ENCODE results near the gene TNRC6B. TPM values are rescaled to one million over a fixed set of nuclear protein-coding genes. Genes with fewer than 3 reads are reported as not detected.

TNRC6B gene
- total and polyA plus RNA-seq, 4 donors = 2.0 to 85.0 (median 46.0) TPM

DNA sequence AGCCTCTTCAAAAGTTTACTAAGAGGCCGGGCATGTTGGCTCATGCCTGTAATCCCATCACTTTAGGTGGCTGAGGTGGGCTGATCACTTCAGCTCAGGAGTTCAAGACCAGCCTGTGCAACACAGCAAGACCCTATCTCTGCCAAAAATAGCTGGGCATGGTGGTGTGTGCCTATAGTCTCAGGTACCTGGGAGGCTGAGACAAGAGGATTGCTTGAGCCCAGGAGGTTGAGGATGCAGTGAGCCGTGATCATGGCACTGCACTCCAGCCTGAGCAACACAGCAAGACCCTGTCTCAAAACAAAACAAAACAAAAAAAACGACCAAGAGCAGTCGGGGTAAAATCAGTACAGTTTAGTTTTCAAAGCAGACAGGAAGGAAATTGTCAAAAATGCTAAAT, 163.9 kb downstream of the TNRC6B start:
- Histone ChIP-seq H3K4me1 (ENCODE audit: control insufficient read depth in 1 of 2, insufficient read depth in 2 of 2, low read length in 2 of 2) (no peaks in the 10 kb centered on the region), H3K27me3 (ENCODE audit: control insufficient read depth in 1 of 2, insufficient read depth in 2 of 2, low read length in 1 of 2) (no peaks in the 10 kb centered on the region), H3K27ac (ENCODE audit: low read depth in 1 of 2, low read length in 2 of 2) (no peak overlapping the region), H3K36me3 (ENCODE audit: control insufficient read depth in 1 of 2, insufficient read depth in 2 of 2, low read length in 1 of 2) (no peaks in the 10 kb centered on the region), H3K9me3 (ENCODE audit: control insufficient read depth, low read length) (no peaks in the 10 kb centered on the region), H3K4me3 (ENCODE audit: low read length in 2 of 2) (no peak overlapping the region)
- intact Hi-C loops (cut with DNase I) = loop anchor here in 1 of 2 donors (10.0 kb wide), 2 partner anchors 297 to 807 kb away; partner anchors contain the start of gene RPS19BP1
- ATAC-seq (ENCODE audit: low FRiP score) (no peak), DNase-seq (no peak)
- WGBS, 2 donors = 45 to 46% methylated on average over 4 of the region's 4 CpGs

GRCh38 chr22:40342521-40342920, 164.8 kb downstream of the TNRC6B start:
- no peaks in the 10 kb centered on the region for H3K9me3 ChIP-seq (ENCODE audit: control insufficient read depth, low read length)
- H3K36me3 ChIP-seq (ENCODE audit: control insufficient read depth in 1 of 2, insufficient read depth in 2 of 2, low read length in 1 of 2) = no peaks in the 10 kb centered on the region
- no peaks in the 10 kb centered on the region for H3K27me3 ChIP-seq (ENCODE audit: control insufficient read depth in 1 of 2, insufficient read depth in 2 of 2, low read length in 1 of 2)
- DNase-seq = no peak
- WGBS, 2 donors = 40 to 54% methylated on average over 9 of the region's 9 CpGs
- no peak for ATAC-seq (ENCODE audit: low FRiP score)
- intact Hi-C loops (cut with DNase I) = loop anchor here in 1 of 2 donors (10.0 kb wide), 2 partner anchors 298 to 808 kb away; partner anchors contain the start of gene RPS19BP1
- H3K27ac ChIP-seq (ENCODE audit: low read depth in 1 of 2, low read length in 2 of 2) = no peak overlapping the region
- no peak overlapping the region for H3K4me3 ChIP-seq (ENCODE audit: low read length in 2 of 2)
- H3K4me1 ChIP-seq (ENCODE audit: control insufficient read depth in 1 of 2, insufficient read depth in 2 of 2, low read length in 2 of 2) = peaks cover 0 to 3% of the 10 kb centered on the region in 2 donors

DNA sequence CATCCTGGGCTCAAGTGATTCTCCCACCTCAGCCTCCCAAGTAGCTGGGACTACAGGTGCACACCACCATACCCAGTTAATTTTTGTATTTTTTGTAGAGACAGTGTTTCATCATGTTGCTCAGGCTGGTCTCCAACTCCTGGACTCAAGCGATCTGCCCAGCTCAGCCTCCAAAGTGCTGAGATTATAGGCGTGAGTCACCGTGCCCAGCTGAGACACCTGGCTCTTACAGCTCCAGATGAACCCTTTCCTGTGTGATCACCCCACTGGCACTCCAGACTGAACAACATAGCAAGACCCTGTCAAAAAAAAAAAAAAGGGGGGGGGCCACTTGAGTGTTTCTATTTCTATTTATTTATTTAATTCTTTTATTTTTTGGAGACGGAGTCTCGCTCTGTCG, 167.5 kb downstream of the TNRC6B start:
- Histone ChIP-seq H3K27me3 (ENCODE audit: control insufficient read depth in 1 of 2, insufficient read depth in 2 of 2, low read length in 1 of 2) (no peaks in the 10 kb centered on the region), H3K4me3 (ENCODE audit: low read length in 2 of 2) (no peak overlapping the region), H3K4me1 (ENCODE audit: control insufficient read depth in 1 of 2, insufficient read depth in 2 of 2, low read length in 2 of 2) (peaks cover 3% of the 10 kb centered on the region in 2 donors), H3K36me3 (ENCODE audit: control insufficient read depth in 1 of 2, insufficient read depth in 2 of 2, low read length in 1 of 2) (no peaks in the 10 kb centered on the region), H3K9me3 (ENCODE audit: control insufficient read depth, low read length) (no peaks in the 10 kb centered on the region), H3K27ac (ENCODE audit: low read depth in 1 of 2, low read length in 2 of 2) (no peak overlapping the region)
- DNase-seq = no peak
- ATAC-seq (ENCODE audit: low FRiP score) = no peak
- WGBS, 2 donors = 71% methylated on average over 6 of the region's 6 CpGs
- intact Hi-C loops (cut with DNase I) = loop anchor here (5.0 to 10.0 kb wide), 3 partner anchors 300 to 813 kb away; partner anchors contain the start of gene RPS19BP1 (in 2 of the 2)

DNA sequence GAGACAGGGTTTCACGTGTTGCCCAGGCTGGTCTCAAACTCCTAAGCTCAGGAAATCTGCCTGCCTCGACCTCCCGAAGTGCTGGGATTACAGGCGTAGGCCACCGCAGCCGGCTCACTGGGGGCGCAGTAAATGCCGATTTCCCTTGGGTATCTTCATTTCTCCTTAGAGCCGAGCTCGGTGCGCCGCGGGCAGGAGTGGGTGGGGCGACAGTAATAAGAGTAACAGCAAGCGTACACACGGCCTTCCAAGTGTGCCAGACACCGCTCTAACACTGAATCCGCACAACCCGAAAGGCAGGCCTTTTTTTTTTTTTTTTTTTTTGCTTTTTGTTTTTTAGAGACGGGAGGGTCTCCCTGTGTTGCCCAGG, 168.1 kb downstream of the TNRC6B start:
- Histone ChIP-seq H3K27ac (ENCODE audit: low read depth in 1 of 2, low read length in 2 of 2) (peak overlapping the region in 1 of 2 donors; percentile 35), H3K9me3 (ENCODE audit: control insufficient read depth, low read length) (no peaks in the 10 kb centered on the region), H3K27me3 (ENCODE audit: control insufficient read depth in 1 of 2, insufficient read depth in 2 of 2, low read length in 1 of 2) (no peaks in the 10 kb centered on the region), H3K4me3 (ENCODE audit: low read length in 2 of 2) (peak overlapping the region; percentile 23 to 34), H3K36me3 (ENCODE audit: control insufficient read depth in 1 of 2, insufficient read depth in 2 of 2, low read length in 1 of 2) (no peaks in the 10 kb centered on the region), H3K4me1 (ENCODE audit: control insufficient read depth in 1 of 2, insufficient read depth in 2 of 2, low read length in 2 of 2) (peaks cover 3% of the 10 kb centered on the region in 2 donors)
- peak; percentile 56 to 80 for DNase-seq
- intact Hi-C loops (cut with DNase I) = loop anchor here (2.0 to 10.0 kb wide), 4 partner anchors 301 to 813 kb away; partner anchors contain the start of gene RPS19BP1 (in 2 of the 2)
- ATAC-seq (ENCODE audit: low FRiP score) = peak; percentile 44
- WGBS, 2 donors = 0 to 1% methylated on average over 20 of the region's 20 CpGs

- peak within 1 kb of the TSS; percentile 6 to 35 for H3K27ac ChIP-seq (ENCODE audit: low read depth in 1 of 2, low read length in 2 of 2)
- H3K27me3 ChIP-seq (ENCODE audit: control insufficient read depth in 1 of 2, insufficient read depth in 2 of 2, low read length in 1 of 2) = no peaks in the 10 kb centered on the region
- intact Hi-C loops (cut with DNase I) = loop anchor here (2.0 to 10.0 kb wide), 4 partner anchors 302 to 814 kb away; partner anchors contain the start of gene RPS19BP1 (in 2 of the 2)
- peak within 1 kb of the TSS; percentile 34 to 42 for H3K4me3 ChIP-seq (ENCODE audit: low read length in 2 of 2)
- 0% methylated on average over 61 to 65 of the region's 65 CpGs for WGBS, 2 donors
- H3K4me1 ChIP-seq (ENCODE audit: control insufficient read depth in 1 of 2, insufficient read depth in 2 of 2, low read length in 2 of 2) = peaks cover 3% of the 10 kb centered on the region in 2 donors
- peak; percentile 93 to 97 for DNase-seq
- ATAC-seq (ENCODE audit: low FRiP score) = peak; percentile 98
- H3K36me3 ChIP-seq (ENCODE audit: control insufficient read depth in 1 of 2, insufficient read depth in 2 of 2, low read length in 1 of 2) = no peaks in the 10 kb centered on the region
- H3K9me3 ChIP-seq (ENCODE audit: control insufficient read depth, low read length) = no peaks in the 10 kb centered on the region
These were observed 168.7 kb downstream of the TNRC6B start, which contains the start of gene ADSL for GRCh38 chr22:40346185-40347118. TSS of gene ADSL (plus strand) at chr22:40346500. CDS start at chr22:40346559, 59 bp downstream.

GRCh38 chr22:40347300-40347699, 169.6 kb downstream of the TNRC6B start:
- intact Hi-C loops (cut with DNase I) = loop anchor here (2.0 to 10.0 kb wide), 4 partner anchors 302 to 815 kb away; partner anchors contain the start of gene RPS19BP1 (in 2 of the 2)
- DNase-seq = no peak
- Histone ChIP-seq H3K36me3 (ENCODE audit: control insufficient read depth in 1 of 2, insufficient read depth in 2 of 2, low read length in 1 of 2) (no peaks in the 10 kb centered on the region), H3K4me3 (ENCODE audit: low read length in 2 of 2) (peak overlapping the region; percentile 34 to 42), H3K9me3 (ENCODE audit: control insufficient read depth, low read length) (no peaks in the 10 kb centered on the region), H3K4me1 (ENCODE audit: control insufficient read depth in 1 of 2, insufficient read depth in 2 of 2, low read length in 2 of 2) (peaks cover 3% of the 10 kb centered on the region in 2 donors), H3K27me3 (ENCODE audit: control insufficient read depth in 1 of 2, insufficient read depth in 2 of 2, low read length in 1 of 2) (no peaks in the 10 kb centered on the region), H3K27ac (ENCODE audit: low read depth in 1 of 2, low read length in 2 of 2) (peak overlapping the region in 1 of 2 donors; percentile 6)
- ATAC-seq (ENCODE audit: low FRiP score) = no peak
- 9 to 12% methylated on average over 10 of the region's 10 CpGs for WGBS, 2 donors

DNA sequence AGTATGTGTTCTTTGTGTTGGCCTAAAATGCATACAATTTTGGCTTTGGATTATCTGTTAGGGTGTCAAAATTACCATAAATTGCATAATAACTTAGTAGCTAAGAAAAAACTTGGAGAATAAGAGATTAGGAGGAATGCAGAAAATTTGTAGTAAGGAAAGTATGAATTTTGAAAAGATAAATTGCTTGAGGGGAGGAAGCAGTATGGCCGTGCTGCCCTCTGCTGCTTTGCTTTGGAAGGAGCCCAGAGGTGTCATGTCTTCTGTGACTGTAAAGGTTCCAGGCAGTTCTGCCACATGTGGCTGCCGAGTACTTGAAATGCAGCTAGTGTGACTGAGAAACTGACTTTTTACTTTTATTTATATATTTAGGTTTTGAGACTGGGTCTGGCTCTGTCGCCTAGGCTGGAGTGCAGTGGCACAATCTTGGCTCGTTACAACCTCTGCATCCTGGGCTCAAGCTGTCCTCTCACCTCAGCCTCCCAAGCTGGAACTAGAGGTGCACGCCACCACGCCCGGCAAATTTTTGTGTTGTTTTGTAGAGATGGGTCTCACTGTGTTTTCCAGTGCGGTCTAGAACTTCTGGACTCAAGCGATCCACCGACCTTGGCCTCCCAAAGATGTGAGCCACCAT, 170.4 kb downstream of the TNRC6B start:
- no peaks in the 10 kb centered on the region for H3K27me3 ChIP-seq (ENCODE audit: control insufficient read depth in 1 of 2, insufficient read depth in 2 of 2, low read length in 1 of 2)
- 62 to 64% methylated on average over 10 of the region's 10 CpGs for WGBS, 2 donors
- peaks cover 0 to 3% of the 10 kb centered on the region in 2 donors for H3K36me3 ChIP-seq (ENCODE audit: control insufficient read depth in 1 of 2, insufficient read depth in 2 of 2, low read length in 1 of 2)
- DNase-seq (peak in 1 of 2 donors; percentile 62), ATAC-seq (ENCODE audit: low FRiP score) (no peak)
- H3K9me3 ChIP-seq (ENCODE audit: control insufficient read depth, low read length) = no peaks in the 10 kb centered on the region
- intact Hi-C loops (cut with DNase I) = loop anchor here (5.0 to 10.0 kb wide), 3 partner anchors 303 to 816 kb away; partner anchors contain the start of gene RPS19BP1 (in 2 of the 2)
- H3K27ac ChIP-seq (ENCODE audit: low read depth in 1 of 2, low read length in 2 of 2) = no peak overlapping the region
- H3K4me3 ChIP-seq (ENCODE audit: low read length in 2 of 2) = no peak overlapping the region
- peaks cover 3% of the 10 kb centered on the region in 2 donors for H3K4me1 ChIP-seq (ENCODE audit: control insufficient read depth in 1 of 2, insufficient read depth in 2 of 2, low read length in 2 of 2)

DNA sequence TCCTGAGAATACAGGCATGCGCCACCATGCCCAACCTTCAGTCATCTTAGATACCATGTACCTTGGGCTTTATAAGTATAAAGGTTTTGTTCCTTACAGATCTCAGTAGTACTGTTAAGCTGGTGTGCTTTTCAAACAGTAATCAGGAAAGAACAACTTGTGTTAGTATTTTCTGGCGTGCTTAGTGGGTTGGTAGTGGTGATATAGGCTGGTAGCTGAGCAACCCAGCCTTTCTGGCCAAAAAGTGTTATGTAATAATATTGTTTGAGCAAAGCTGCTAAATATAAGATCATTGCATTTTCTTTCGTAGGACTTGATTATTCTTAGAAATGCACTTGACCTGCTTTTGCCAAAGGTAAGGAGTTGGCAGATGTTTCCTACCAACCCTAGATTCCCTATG, 175.0 kb downstream of the TNRC6B start:
- intact Hi-C loops (cut with DNase I) = no loop called here
- DNase-seq = no peak

More for the DNA sequence above, 175.0 kb downstream of the TNRC6B start:
- H3K27me3 ChIP-seq (ENCODE audit: control insufficient read depth in 1 of 2, insufficient read depth in 2 of 2, low read length in 1 of 2) = no peaks in the 10 kb centered on the region
- H3K4me3 ChIP-seq (ENCODE audit: low read length in 2 of 2) = no peak overlapping the region
- ATAC-seq (ENCODE audit: low FRiP score) = no peak
- no peak overlapping the region for H3K27ac ChIP-seq (ENCODE audit: low read depth in 1 of 2, low read length in 2 of 2)
- peaks cover 0 to under 1% of the 10 kb centered on the region in 2 donors for H3K4me1 ChIP-seq (ENCODE audit: control insufficient read depth in 1 of 2, insufficient read depth in 2 of 2, low read length in 2 of 2)
- no peaks in the 10 kb centered on the region for H3K9me3 ChIP-seq (ENCODE audit: control insufficient read depth, low read length)
- H3K36me3 ChIP-seq (ENCODE audit: control insufficient read depth in 1 of 2, insufficient read depth in 2 of 2, low read length in 1 of 2) = peaks cover 0 to 3% of the 10 kb centered on the region in 2 donors
- WGBS, 2 donors = 72 to 75% methylated on average over 3 of the region's 3 CpGs

Data from aorta (tissue), 5 donors.